ENCODE data around the gene FANCE.
"Not testable (repeated sequence)": the region's sequence is repeated elsewhere in the genome, so short reads cannot be mapped to it uniquely, and the experiment has no call there.

- not testable (repeated sequence) for TF ChIP-seq POLR2A, POLR2AphosphoS5 (IDR thresholded peaks at IDR 0.05)
Measured at GRCh38 chr6:35432702-35433101, 19.4 kb upstream of the FANCE start.
